ENCODE data around the gene PIGR. TPM values are rescaled to one million over a fixed set of nuclear protein-coding genes. Genes with fewer than 3 reads are reported as not detected.

PIGR gene
- total and polyA plus RNA-seq, 2 of the 4 experiments (the other 2 are of a cell fraction) = not detected

- Histone ChIP-seq H3K4me3 (ENCODE audit: insufficient read depth, low read depth, low read length) (no peak overlapping the region), H4K91ac (ENCODE audit: insufficient read depth, low read depth, low read length) (no peak overlapping the region), H2BK15ac (ENCODE audit: low read depth, low read length) (no peak overlapping the region), H3K9ac (ENCODE audit: low read depth, low read length) (no peak overlapping the region), H3K18ac (ENCODE audit: low read depth, low read length) (no peak overlapping the region), H2AK5ac (ENCODE audit: low read depth, low read length) (no peak overlapping the region), H4K8ac (ENCODE audit: low read depth in 2 of 2, low read length in 2 of 2) (no peak overlapping the region), H3K36me3 (ENCODE audit: control insufficient read depth, insufficient read depth, low read length) (no peaks in the 10 kb centered on the region), H3K4me1 (ENCODE audit: control insufficient read depth, insufficient read depth, low read length) (no peaks in the 10 kb centered on the region), H3K9me1 (ENCODE audit: insufficient read depth, low read length) (no peaks in the 10 kb centered on the region), H3K14ac (replicated peaks; ENCODE audit: low read depth, low read length) (no peak overlapping the region), H3K27me3 (ENCODE audit: control insufficient read depth, insufficient read depth, low read length) (peaks cover 41% of the 10 kb centered on the region), H3K27ac (ENCODE audit: insufficient read depth, low read length) (no peak overlapping the region), H2AFZ (replicated peaks; ENCODE audit: low read length, poor library complexity) (no peak overlapping the region), H2BK120ac (ENCODE audit: low read depth, low read length) (no peak overlapping the region), H3K4me2 (ENCODE audit: low read depth, low read length) (no peak overlapping the region), H2BK5ac (ENCODE audit: low read depth, low read length, poor library complexity, severe bottlenecking) (no peak overlapping the region), H3K56ac (ENCODE audit: extremely low read depth, insufficient read depth, low read length) (no peak overlapping the region), H4K20me1 (ENCODE audit: insufficient read depth, low read length) (no peaks in the 10 kb centered on the region), H4K5ac (ENCODE audit: low read depth, low read length) (no peak overlapping the region), H2AK9ac (replicated peaks; ENCODE audit: low read depth, low read length, poor library complexity) (no peak overlapping the region), H3K9me3 (ENCODE audit: control insufficient read depth, insufficient read depth, low read length) (no peaks in the 10 kb centered on the region), H3K79me1 (ENCODE audit: low read depth in 1 of 2, low read length in 2 of 2) (no peaks in the 10 kb centered on the region), H2BK20ac (ENCODE audit: low read depth, low read length) (no peak overlapping the region), H3K23ac (ENCODE audit: low read depth, low read length) (no peak overlapping the region), H3K4ac (ENCODE audit: low read depth, low read length) (no peak overlapping the region)
- ATAC-seq (ENCODE audit: low read depth) (no peak), DNase-seq (no peak)
- in situ Hi-C loops (cut with MboI; ENCODE audit: low sequenced_read_pairs) (loop anchor here (10.0 kb wide), 2 partner anchors 303 to 433 kb away; partner anchors contain the start of gene EIF2D), intact Hi-C loops (cut with micrococcal nuclease) (loop anchor here (10.0 kb wide), 2 partner anchors 157 to 487 kb away; no protein-coding TSS in a partner anchor), dilution Hi-C loops (cut with HindIII; ENCODE audit: low sequenced_read_pairs, unreplicated experiment) (no loop called here)
- 67% methylated on average over 1 of the region's 3 CpGs; no CpG with 5 or more reads in 1 of the 2 experiments for WGBS, 2 experiments (ENCODE audit: extremely low coverage in 2 of 2, insufficient read length in 1 of 2)
- ChIA-PET POLR2A (ENCODE audit: unreplicated experiment) (no interaction called here), CTCF (interaction anchor here (1.0 kb wide), 1 partner anchor 15 kb away, joined by 3 read pairs; no protein-coding TSS in a partner anchor)
- no TSS peak for BruUV-seq (replicated peaks)
- TF ChIP-seq POLR2A (IDR thresholded peaks at IDR 0.05; ENCODE audit: low read depth, low read length) (no peak), RAD21 (IDR thresholded peaks at IDR 0.05; ENCODE audit: low read length) (no peak), CHD1 (IDR thresholded peaks at IDR 0.05; ENCODE audit: low read depth, low read length) (no peak), ELK1 (IDR thresholded peaks at IDR 0.05; ENCODE audit: borderline replicate concordance, low read depth, low read length) (no peak)
These were observed 28.2 kb downstream of the PIGR start for GRCh38 chr1:206918076-206918475.

Data from IMR-90 (cell line).